GM18517 (cell line): ENCODE results near the gene STX3.
A peak's percentile ranks its signal among the peaks of the same experiment; 100 is the strongest.
"Not testable (repeated sequence)": the region's sequence is repeated elsewhere in the genome, so short reads cannot be mapped to it uniquely, and the experiment has no call there.

Experiments
- ATAC-seq: cut with Tn5 transposase; IDR thresholded peaks from one replicate; pipeline ENCODE4 v1.9.1; 2021; ENCODE audit warnings: mild to moderate bottlenecking, moderate library complexity; ENCODE audit not compliant: unreplicated experiment

Gene STX3

GRCh38 chr11:59787255-59787588 is 32.0 kb downstream of the STX3 start:
- no peak for ATAC-seq

- no peak for ATAC-seq
Measured at GRCh38 chr11:59787816-59788215, 32.6 kb downstream of the STX3 start.

DNA sequence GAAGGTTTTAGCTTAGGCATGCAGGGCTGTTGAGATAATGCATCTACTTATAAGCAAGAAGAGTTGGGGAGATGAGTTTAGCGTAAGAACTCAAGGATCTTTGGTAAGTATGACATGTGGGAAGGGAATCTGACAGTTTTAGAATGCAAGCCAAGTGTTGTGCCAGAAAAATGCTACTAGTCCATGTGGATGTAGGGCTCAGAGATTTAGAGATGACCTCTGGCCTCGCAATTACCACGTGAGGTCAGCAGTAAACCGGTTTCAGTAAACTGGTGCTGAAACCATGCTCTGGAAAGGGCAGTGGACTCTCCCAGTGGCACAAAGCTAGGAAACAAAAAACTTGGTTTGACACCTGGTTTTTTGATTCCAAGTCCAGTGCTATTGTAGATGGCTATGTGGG is 36.5 kb downstream of the STX3 start:
- no peak for ATAC-seq

- no peak for ATAC-seq
Measured at GRCh38 chr11:59792507-59792906, 37.3 kb downstream of the STX3 start.

DNA sequence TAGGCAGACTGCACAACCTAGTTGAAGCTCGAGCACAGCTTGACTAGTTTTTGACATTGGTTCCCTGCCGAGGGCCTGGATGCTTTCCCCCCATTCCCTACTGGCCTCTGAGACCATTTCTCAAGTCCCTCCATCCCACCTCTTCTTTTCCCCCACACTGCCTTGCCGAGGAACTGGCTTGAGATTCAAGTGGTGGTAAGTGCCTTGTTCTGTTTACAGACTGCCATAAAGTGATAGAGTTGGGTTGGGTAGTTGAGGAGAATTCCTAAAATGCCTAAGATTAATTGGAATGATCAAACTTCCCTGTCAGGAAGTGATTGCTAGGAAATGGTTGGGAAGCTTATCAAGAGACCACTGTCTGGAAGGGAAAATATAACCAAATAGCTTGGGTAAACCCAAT is 39.2 kb downstream of the STX3 start:
- no peak for ATAC-seq

- no peak for ATAC-seq
Measured at GRCh38 chr11:59800390-59801025, 45.3 kb downstream of the STX3 start.

DNA sequence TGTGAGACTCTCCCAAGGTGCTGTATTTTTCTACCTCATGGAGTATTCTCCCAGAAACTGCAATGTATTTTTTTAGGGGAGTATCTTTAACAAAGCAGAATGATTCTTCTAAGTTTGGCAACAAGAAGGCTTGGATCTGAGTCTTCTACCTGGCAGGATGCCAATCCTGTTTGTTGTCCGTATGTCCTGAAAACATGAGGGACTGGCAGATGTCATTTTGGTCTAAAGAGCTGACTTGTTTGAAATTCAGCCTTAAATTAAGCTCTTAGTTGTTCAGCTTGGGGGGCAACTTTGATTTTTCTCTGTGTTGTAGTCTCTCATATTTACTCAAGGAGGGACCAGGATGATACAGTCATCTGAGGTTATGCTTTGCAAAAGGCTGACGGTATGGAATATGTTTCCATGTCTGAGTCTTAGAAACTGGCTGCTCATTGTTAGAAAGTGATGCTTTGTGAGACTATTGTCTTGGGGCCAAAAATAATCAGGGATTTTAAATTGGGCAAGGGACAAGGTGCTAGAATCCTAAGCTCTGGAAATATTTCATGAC is 46.1 kb downstream of the STX3 start:
- no peak for ATAC-seq

DNA sequence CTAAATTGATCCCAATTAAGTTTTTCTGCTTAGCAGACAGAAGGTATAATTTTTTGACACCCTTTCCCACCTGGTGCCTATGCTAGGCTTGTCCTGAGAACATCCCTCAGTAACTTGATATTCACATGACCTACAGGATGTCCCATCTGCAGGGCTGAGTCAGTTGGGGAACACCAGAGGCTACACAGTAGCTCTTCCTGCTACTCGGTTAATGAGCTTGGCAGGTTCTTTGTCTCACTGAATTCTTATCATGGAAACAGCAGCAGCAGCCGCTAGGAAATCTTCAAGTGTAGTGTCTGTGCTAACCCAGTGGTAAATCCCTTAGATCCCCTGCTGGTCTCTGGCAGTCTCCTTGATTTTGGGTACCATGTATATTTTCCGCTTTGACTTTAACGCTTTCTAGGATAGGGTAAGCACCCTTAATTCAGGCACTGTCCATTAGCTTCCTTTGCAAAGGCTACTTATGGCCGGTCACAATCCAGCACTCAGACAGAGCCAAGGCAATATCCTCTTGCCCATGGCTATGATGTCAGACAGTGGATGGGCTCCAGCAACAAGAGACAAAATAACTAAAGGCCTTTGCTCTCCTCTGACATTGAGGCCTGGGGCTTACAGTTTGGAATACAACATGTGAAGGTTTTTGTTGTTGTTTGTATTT is 46.9 kb downstream of the STX3 start:
- ATAC-seq, result no peak

GRCh38 chr11:59802639-59803176 is 47.5 kb downstream of the STX3 start:
- peak; percentile 57 for ATAC-seq

GRCh38 chr11:59804061-59804460 is 48.9 kb downstream of the STX3 start:
- ATAC-seq, result no peak

DNA sequence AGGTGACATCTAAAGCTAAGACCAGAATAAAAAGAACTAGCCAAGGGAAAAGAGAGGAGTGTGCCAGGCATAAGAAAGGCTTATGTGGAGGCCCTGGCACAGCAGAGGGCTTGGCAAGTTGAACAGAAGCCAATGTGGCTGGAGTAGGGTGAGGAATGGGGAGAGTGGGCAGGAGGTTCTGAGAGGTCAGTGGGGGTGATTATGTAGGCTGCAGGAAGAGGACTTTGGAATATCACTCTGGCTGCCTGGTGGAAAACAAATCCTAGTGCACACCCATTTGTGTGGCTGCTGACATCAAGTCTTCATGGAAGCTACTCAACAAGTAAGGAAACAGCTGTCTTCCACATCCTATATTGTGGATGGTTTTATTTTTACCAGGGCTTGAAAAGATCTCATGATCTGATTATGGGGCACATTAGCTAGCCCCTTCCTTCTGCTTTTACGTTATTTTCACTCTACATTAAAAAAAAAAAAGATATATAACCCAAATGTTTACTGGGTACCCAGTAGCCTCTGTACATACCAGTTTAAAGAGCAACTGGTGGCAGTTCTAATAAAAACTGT is 52.0 kb downstream of the STX3 start:
- no peak for ATAC-seq

GRCh38 chr11:59810189-59810910 is 55.2 kb downstream of the STX3 start, which contains the start of gene MRPL16:
Gene MRPL16, minus strand, starts transcription at chr11:59810778. Its CDS starts 120 bp downstream, at chr11:59810658.
- ATAC-seq, result peak; percentile 92

DNA sequence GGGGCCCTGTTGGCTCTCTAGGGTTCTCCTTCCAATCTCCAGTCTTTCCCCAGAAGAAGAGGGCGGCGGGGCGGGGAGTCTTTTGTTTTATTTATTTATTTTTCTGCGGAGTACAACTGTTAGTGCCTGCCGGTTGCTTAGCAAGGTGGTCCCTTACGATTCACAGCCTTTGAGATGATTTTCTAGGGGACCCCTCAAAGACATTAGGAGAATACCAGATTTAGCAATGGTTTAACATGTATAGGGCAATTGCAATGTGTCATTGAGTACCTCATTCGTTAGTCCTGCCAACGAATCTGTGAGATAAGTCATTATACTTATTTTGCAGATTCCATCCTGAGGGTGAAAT is 55.7 kb downstream of the STX3 start:
- ATAC-seq, result peak; percentile 9

- no peak for ATAC-seq
Measured at GRCh38 chr11:59812220-59812619, 57.0 kb downstream of the STX3 start.

GRCh38 chr11:59813364-59813763 is 58.2 kb downstream of the STX3 start:
- no peak for ATAC-seq

DNA sequence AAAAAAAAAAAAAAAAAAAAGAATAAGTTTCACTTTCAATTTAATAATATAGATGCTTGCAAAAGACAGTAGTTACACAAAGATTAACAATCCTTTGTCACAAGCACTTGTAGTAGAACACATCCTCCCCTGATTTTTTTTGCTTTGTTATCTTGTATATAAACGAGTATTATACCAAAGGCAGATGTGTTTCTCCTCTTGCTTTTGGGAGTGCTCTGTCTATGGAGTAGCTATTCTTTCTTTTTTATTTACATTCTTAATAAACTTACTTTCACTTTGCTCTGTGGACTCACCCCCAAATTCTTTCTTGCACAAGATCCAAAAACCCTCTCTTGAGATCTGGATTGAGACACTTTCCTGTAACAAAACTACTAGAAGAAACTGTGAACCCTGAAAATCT is 58.8 kb downstream of the STX3 start:
- no peak for ATAC-seq

- ATAC-seq, result no peak
Measured at GRCh38 chr11:59815754-59816153, 60.6 kb downstream of the STX3 start.

DNA sequence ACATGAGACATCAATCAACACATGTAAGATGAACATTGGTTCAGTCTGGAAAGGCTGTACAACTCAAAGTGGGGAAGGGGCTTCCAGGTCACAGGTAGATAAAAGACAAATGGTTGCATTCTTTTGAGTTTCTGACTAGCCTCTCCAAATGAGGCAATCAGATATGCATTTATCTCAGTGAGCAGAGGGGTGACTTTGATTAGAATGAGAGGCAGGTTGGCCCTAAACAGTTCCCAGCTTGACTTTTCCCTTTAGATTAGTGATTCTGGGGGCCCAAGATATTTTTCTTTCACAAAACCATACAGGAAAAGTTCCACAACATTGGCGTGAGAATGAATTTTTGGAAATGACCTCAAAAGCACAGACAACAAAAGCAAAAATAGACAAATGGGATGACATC is 61.3 kb downstream of the STX3 start:
- not testable (repeated sequence) for ATAC-seq

GRCh38 chr11:59818572-59818971 is 63.4 kb downstream of the STX3 start:
- ATAC-seq, result no peak

- peak; percentile 83 for ATAC-seq
Measured at GRCh38 chr11:59822989-59823566, 67.9 kb downstream of the STX3 start.

GRCh38 chr11:59829358-59829757 is 74.2 kb downstream of the STX3 start:
- ATAC-seq, result no peak
